SK-N-SH (cell line): ENCODE measurements around the gene CENPL. TPM values are rescaled to one million over a fixed set of nuclear protein-coding genes. Genes with fewer than 3 reads are reported as not detected.

ENCODE experiments used
- CTCF ChIA-PET: fragments of 300-600, 350-600 bp; formaldehyde crosslinking; extraction: SDS; loops from one replicate; lab custom pipeline; 2021; lab: Yijun Ruan, JAX
- POLR2A ChIA-PET: fragments of 350-600 bp; sonication (Branson Sonifier 250); formaldehyde crosslinking; extraction: SDS; loops from one replicate; lab custom pipeline; 2020; ENCODE audit warnings: antibody characterized with exemption, inconsistent platforms; lab: Yijun Ruan, JAX
- DNase-seq: peaks from one replicate; pipeline ENCODE4 v3.0.0; 2012
- H2AFZ ChIP-seq: fragments of 200-600 bp; sonication (generic); 2 replicates; pipeline ENCODE4 v1.8.1; 2016; ENCODE audit warnings: antibody characterized with exemption, mild to moderate bottlenecking, low read depth
- H3F3A ChIP-seq: fragments of 200-600 bp; sonication (generic); replicated peaks from 2 replicates; pipeline ENCODE3; 2016; ENCODE audit warnings: antibody characterized with exemption, mild to moderate bottlenecking; ENCODE audit not compliant: insufficient read depth
- H3K27ac ChIP-seq, 2 experiments: fragments of 200-500 bp in 1 of 2; fragments of 200-600 bp in 1 of 2; sonication (Bioruptor generic) in 1 of 2; sonication (generic), shearing (Covaris generic) in 1 of 2; 2 replicates each; pipeline versions ENCODE4 v1.5.1 to v1.6.1; 2014 to 2016; ENCODE audit warnings: low read depth in 2 of 2, inconsistent platforms in 1 of 2, low read length in 1 of 2, mild to moderate bottlenecking in 1 of 2, mixed read lengths in 1 of 2
- H3K27me3 ChIP-seq: fragments of 200-600 bp; sonication (generic), shearing (Covaris generic); 2 replicates; pipeline ENCODE4 v1.6.1; 2016; ENCODE audit warnings: mixed run types; ENCODE audit not compliant: insufficient read depth
- H3K36me3 ChIP-seq, 2 experiments: fragments of 200-500 bp in 1 of 2; fragments of 200-600 bp in 1 of 2; sonication (Bioruptor generic) in 1 of 2; sonication (generic) in 1 of 2; replicated peaks in 1 of 2; 2 replicates each; pipeline versions ENCODE3 to v1.5.1; 2014 to 2016; ENCODE audit warnings: low read length in 1 of 2, mild to moderate bottlenecking in 1 of 2; ENCODE audit not compliant: insufficient read depth in 2 of 2, control insufficient read depth in 1 of 2
- H3K4me1 ChIP-seq, 2 experiments: fragments of 200-500 bp in 1 of 2; fragments of 200-600 bp in 1 of 2; sonication (Bioruptor generic) in 1 of 2; sonication (generic), shearing (Covaris generic) in 1 of 2; 2 replicates each; pipeline versions ENCODE4 v1.5.1 to v1.6.1; 2014 to 2016; ENCODE audit warnings: low read depth in 1 of 2, low read length in 1 of 2, mixed run types in 1 of 2; ENCODE audit not compliant: insufficient read depth in 2 of 2, control insufficient read depth in 1 of 2
- H3K4me2 ChIP-seq: fragments of 200-600 bp; sonication (generic), shearing (Covaris generic); 2 replicates; pipeline ENCODE4 v1.6.1; 2017; ENCODE audit warnings: mixed run types
- H3K4me3 ChIP-seq, 2 experiments: fragments of 200-500 bp in 1 of 2; fragments of 200-600 bp in 1 of 2; sonication (Bioruptor generic) in 1 of 2; sonication (generic), shearing (Covaris generic) in 1 of 2; 2 replicates each; pipeline versions ENCODE4 v1.5.1 to v1.8.1; 2014 to 2016; ENCODE audit warnings: low read depth in 2 of 2, inconsistent platforms in 1 of 2, low read length in 1 of 2, mild to moderate bottlenecking in 1 of 2, mixed read lengths in 1 of 2, moderate library complexity in 1 of 2
- H3K79me2 ChIP-seq: fragments of 200-600 bp; sonication (generic); 2 replicates; pipeline ENCODE4 v1.8.1; 2017; ENCODE audit warnings: mild to moderate bottlenecking; ENCODE audit not compliant: insufficient read depth
- H3K9ac ChIP-seq: fragments of 200-600 bp; sonication (generic); 2 replicates; pipeline ENCODE4 v1.6.1; 2017; ENCODE audit warnings: mixed run types
- H3K9me2 ChIP-seq: fragments of 200-600 bp; sonication (generic); 2 replicates; pipeline ENCODE4 v1.6.1; 2017; ENCODE audit warnings: mixed run types
- H3K9me3 ChIP-seq: fragments of 200-600 bp; sonication (generic); 2 replicates; pipeline ENCODE4 v1.6.1; 2017; ENCODE audit warnings: mixed run types, mild to moderate bottlenecking, moderate library complexity
- H4K20me1 ChIP-seq: fragments of 200-600 bp; sonication (generic); 2 replicates; pipeline ENCODE4 v1.6.1; 2017; ENCODE audit warnings: mild to moderate bottlenecking, mixed run types; ENCODE audit not compliant: insufficient read depth
- IRF3 ChIP-seq: fragments of 150-350 bp; IDR thresholded peaks from 2 replicates; pipeline ENCODE4 v1.6.1; 2016; ENCODE audit warnings: mild to moderate bottlenecking, low read depth, low read length
- JUND ChIP-seq: IDR thresholded peaks from 2 replicates; pipeline ENCODE4 v1.4.0; 2012
- NRF1 ChIP-seq: IDR thresholded peaks from 2 replicates; pipeline ENCODE4 v1.6.1; 2012; ENCODE audit warnings: low read depth, mild to moderate bottlenecking, low read length
- POLR2AphosphoS5 ChIP-seq: IDR thresholded peaks from 2 replicates; pipeline ENCODE4 v1.6.1; 2012; ENCODE audit warnings: low read depth, low read length
- RXRA ChIP-seq: IDR thresholded peaks from 2 replicates; pipeline ENCODE4 v1.4.0; 2012; ENCODE audit warnings: low read depth, mild to moderate bottlenecking, borderline replicate concordance
- SIN3A ChIP-seq: IDR thresholded peaks from 2 replicates; pipeline ENCODE4 v1.6.1; 2012; ENCODE audit warnings: low read depth, mild to moderate bottlenecking, low read length, moderate library complexity, borderline replicate concordance
- TAF1 ChIP-seq: IDR thresholded peaks from 2 replicates; pipeline ENCODE4 v1.6.1; 2012; ENCODE audit warnings: low read depth, mild to moderate bottlenecking, low read length, moderate library complexity, borderline replicate concordance
- TEAD4 ChIP-seq: IDR thresholded peaks from 2 replicates; pipeline ENCODE4 v1.4.0; 2012; ENCODE audit warnings: mild to moderate bottlenecking, borderline replicate concordance; ENCODE audit not compliant: insufficient read depth
- WGBS: methylation state at CpG from one replicate; pipeline ENCODE4 v1.1.6; 2017; ENCODE audit warnings: low lambda C conversion rate; 5-methylcytosine and 5-hydroxymethylcytosine counted together
- polyA plus RNA-seq, 3 experiments: library from polyadenylated mRNA; depleted of rRNA; stranded (reverse); fragments of >200 nt; gene quantifications; 2 replicates each; pipeline ENCODE4 v1.2.3, GENCODE V29; 2012
- TF ChIP-seq, protein P1 (sequence below): fragments of 200-600 bp; sonication (generic); IDR thresholded peaks from 2 replicates; pipeline ENCODE4 v1.6.1; 2017; ENCODE audit warnings: antibody characterized with exemption, mild to moderate bottlenecking, moderate library complexity

The CENPL gene
- polyA plus RNA-seq, 1 of the 3 experiments (the other 2 are of a cell fraction): 4.0 TPM

DNA sequence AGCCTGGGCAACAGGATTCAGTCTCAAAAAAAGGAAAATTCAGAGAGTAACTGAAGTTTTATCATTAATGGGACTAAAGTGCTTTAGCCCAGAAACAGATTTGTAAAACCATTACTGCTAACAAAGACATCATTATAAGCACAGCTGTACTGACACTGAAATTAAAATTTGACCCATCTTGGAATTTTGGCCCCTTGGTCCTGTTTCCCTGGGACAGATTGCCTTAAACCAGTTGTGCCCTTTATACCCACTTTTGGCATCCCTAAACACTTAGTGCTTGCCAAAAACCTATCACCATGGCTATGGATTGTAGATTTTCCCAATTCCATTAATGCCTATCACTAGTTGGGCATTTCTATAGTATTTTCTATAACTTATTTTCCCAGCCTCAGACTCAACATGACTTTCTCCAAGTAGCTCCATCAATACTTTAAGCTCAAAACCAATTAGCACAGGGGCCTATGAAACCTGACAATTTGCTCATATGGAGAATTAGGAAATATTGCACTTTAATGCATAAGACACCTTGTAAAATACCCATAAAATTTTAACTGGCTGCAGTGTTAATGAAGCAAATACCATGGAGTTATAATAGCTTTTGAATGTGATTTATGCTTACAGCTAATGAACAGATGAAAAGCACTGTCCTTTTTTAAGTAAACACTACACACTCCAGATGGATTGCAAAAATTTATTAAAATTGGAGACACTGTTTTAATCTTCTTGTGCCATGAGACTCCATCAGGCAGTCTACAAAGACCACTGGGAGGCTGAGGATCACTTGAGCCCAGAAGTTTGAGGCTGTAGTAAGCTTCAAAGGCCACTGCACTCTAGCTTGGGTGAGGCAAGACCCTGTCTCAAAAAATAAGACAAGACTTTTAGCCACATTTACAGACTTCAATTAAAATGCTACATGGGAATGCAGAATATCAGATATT lies 38.8 kb upstream of the CENPL start:
- Histone ChIP-seq H3K9ac (no peak overlapping the region), H3K27me3 (no peaks in the 10 kb centered on the region), H3K36me3 (peaks cover 49 to 70% of the 10 kb centered on the region in 2 experiments), H3K4me3 (no peak overlapping the region), H3F3A (peaks cover 81% of the 10 kb centered on the region), H3K4me1 (peaks cover 6 to 17% of the 10 kb centered on the region in 2 experiments; a peak in 3 of 4 replicates), H3K79me2 (peaks cover 31% of the 10 kb centered on the region), H2AFZ (no peak overlapping the region), H3K9me2 (no peaks in the 10 kb centered on the region), H3K27ac (peak overlapping the region; percentile 24 to 74; a peak in 3 of 4 replicates), H3K4me2 (no peak overlapping the region), H3K9me3 (no peaks in the 10 kb centered on the region), H4K20me1 (peaks cover 49% of the 10 kb centered on the region)
- ChIA-PET POLR2A (no interaction called here), CTCF (interaction anchor here (0.6 to 1.3 kb wide), 4 partner anchors 9 to 32 kb away, joined by 3 to 4 read pairs (median 3); no protein-coding TSS in a partner anchor)
- TF ChIP-seq TAF1 (no peak), JUND (0 out of 2 replicates have a peak, but pooled peaks have one; percentile 5), POLR2AphosphoS5 (peak; percentile 60; the same call in 1 of the 2 replicates)
- DNase-seq: no peak

DNA sequence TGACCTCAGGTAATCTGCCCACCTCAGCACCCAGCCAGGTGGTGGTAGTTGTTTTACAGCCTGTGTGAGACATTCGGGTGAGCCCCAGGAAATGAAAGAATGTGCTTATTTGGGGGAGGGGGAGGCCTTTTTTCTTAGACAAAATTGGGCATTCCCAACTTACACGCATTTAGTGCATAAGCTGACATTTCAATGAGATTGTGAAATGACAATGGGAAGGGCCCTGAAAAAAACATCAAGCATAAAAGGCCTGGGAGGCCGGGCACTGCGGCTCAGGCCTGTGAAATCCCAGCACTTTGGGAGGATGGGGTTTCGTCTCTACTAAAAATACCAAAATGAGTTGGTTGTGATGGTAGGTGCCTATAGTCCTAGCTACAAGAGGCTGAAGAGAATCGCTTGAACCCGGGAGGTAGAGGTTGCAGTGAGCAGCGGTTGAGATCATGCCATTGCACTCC lies 38.1 kb upstream of the CENPL start:
- peak; percentile 38; the same call in 1 of the 2 replicates for TF ChIP-seq POLR2AphosphoS5
- TF ChIP-seq, protein P1, sequence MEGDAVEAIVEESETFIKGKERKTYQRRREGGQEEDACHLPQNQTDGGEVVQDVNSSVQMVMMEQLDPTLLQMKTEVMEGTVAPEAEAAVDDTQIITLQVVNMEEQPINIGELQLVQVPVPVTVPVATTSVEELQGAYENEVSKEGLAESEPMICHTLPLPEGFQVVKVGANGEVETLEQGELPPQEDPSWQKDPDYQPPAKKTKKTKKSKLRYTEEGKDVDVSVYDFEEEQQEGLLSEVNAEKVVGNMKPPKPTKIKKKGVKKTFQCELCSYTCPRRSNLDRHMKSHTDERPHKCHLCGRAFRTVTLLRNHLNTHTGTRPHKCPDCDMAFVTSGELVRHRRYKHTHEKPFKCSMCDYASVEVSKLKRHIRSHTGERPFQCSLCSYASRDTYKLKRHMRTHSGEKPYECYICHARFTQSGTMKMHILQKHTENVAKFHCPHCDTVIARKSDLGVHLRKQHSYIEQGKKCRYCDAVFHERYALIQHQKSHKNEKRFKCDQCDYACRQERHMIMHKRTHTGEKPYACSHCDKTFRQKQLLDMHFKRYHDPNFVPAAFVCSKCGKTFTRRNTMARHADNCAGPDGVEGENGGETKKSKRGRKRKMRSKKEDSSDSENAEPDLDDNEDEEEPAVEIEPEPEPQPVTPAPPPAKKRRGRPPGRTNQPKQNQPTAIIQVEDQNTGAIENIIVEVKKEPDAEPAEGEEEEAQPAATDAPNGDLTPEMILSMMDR: no peak
- TF ChIP-seq SIN3A: no peak
- no peak for TF ChIP-seq TEAD4
- no peak for TF ChIP-seq RXRA
- no peak for TF ChIP-seq IRF3
- TF ChIP-seq NRF1: no peak
- H3K9ac ChIP-seq: no peak overlapping the region
- H3F3A ChIP-seq: peaks cover 87% of the 10 kb centered on the region
- H3K27me3 ChIP-seq: no peaks in the 10 kb centered on the region
- ChIA-PET CTCF (interaction anchor here (1.3 kb wide), 1 partner anchor 11 kb away, joined by 4 read pairs; no protein-coding TSS in a partner anchor), POLR2A (interaction anchor here (0.7 kb wide), 1 partner anchor 148 kb away, joined by 3 read pairs; the partner anchor contains the start of gene KLHL20)
- peaks cover 49 to 77% of the 10 kb centered on the region in 2 experiments for H3K36me3 ChIP-seq
- no peaks in the 10 kb centered on the region for H3K9me2 ChIP-seq
- peaks cover 6 to 17% of the 10 kb centered on the region in 2 experiments; a peak in 3 of 4 replicates for H3K4me1 ChIP-seq
- H3K4me3 ChIP-seq: no peak overlapping the region
- H3K79me2 ChIP-seq: peaks cover 31% of the 10 kb centered on the region
- no peaks in the 10 kb centered on the region for H3K9me3 ChIP-seq
- WGBS: 86% methylated on average over 8 of the region's 8 CpGs
- no peak overlapping the region for H3K4me2 ChIP-seq
- peak overlapping the region in 1 of 2 experiments; percentile 74; a peak in 1 of 4 replicates for H3K27ac ChIP-seq
- H4K20me1 ChIP-seq: peaks cover 49% of the 10 kb centered on the region
- no peak overlapping the region for H2AFZ ChIP-seq
- DNase-seq: no peak
